Small intestine (tissue), 7 donors: Measurements from ENCODE around the gene APOL1. TPM values are rescaled to one million over a fixed set of nuclear protein-coding genes. Genes with fewer than 3 reads are reported as not detected.

ENCODE experiments used
- DNase-seq, 2 donors: peaks; one replicate each; pipeline versions ENCODE4 v3.0.0 to v3.0.0-alpha.2; 2013
- FAIRE-seq: peaks from 2 replicates; lab custom pipeline; 2012; peaks lifted over from hg19 to GRCh38; lab: Jason Lieb, UNC
- H3K27ac ChIP-seq, 3 donors: one replicate each; pipeline ENCODE4 v1.5.1; 2013; ENCODE audit warnings: low read length in 2 of 3, mild to moderate bottlenecking in 2 of 3, control low read depth in 1 of 3, inconsistent platforms in 1 of 3, low read depth in 1 of 3, moderate library complexity in 1 of 3
- H3K27me3 ChIP-seq, 3 donors: one replicate each; pipeline ENCODE4 v1.6.1; 2013; ENCODE audit warnings: low read length in 3 of 3, inconsistent platforms in 1 of 3; ENCODE audit not compliant: control insufficient read depth in 3 of 3, insufficient read depth in 3 of 3
- H3K36me3 ChIP-seq, 3 donors: one replicate each; pipeline ENCODE4 v1.6.1; 2013; ENCODE audit warnings: low read length in 3 of 3, inconsistent platforms in 1 of 3, low read depth in 1 of 3, mild to moderate bottlenecking in 1 of 3, moderate library complexity in 1 of 3; ENCODE audit not compliant: control insufficient read depth in 3 of 3, insufficient read depth in 2 of 3
- H3K4me1 ChIP-seq, 3 donors: one replicate each; pipeline ENCODE4 v1.6.1; 2013; ENCODE audit warnings: low read length in 2 of 3, inconsistent platforms in 1 of 3, low read depth in 1 of 3, mild to moderate bottlenecking in 1 of 3, moderate library complexity in 1 of 3; ENCODE audit not compliant: control insufficient read depth in 3 of 3, insufficient read depth in 2 of 3
- H3K4me3 ChIP-seq, 3 donors: one replicate each; pipeline ENCODE4 v1.5.1; 2013; ENCODE audit warnings: low read length in 3 of 3, control low read depth in 1 of 3, inconsistent platforms in 1 of 3, low read depth in 1 of 3, mild to moderate bottlenecking in 1 of 3, moderate library complexity in 1 of 3
- H3K9me3 ChIP-seq, 2 donors: one replicate each; pipeline ENCODE4 v1.6.1; 2013; ENCODE audit warnings: low read depth in 1 of 2, low read length in 1 of 2; ENCODE audit not compliant: control insufficient read depth in 2 of 2, insufficient read depth in 1 of 2
- WGBS, 3 donors: extraction: QIAGEN DNeasy Blood & Tissue Kit; methylation state at CpG; one replicate each; pipeline ENCODE4 v1.1.7; 2013; 5-methylcytosine and 5-hydroxymethylcytosine counted together
- polyA plus RNA-seq, 4 donors: library from polyadenylated mRNA; stranded (reverse) in 3 of 4; unstranded in 1 of 4; fragments of 200-250 nt in 3 of 4; fragments of 120-200 nt in 1 of 4; gene quantifications; one replicate each; pipeline versions ENCODE4 v1.2.1 to v1.2.3, GENCODE V29; 2013
- donor health status: healthy with polysubstance abuse.
- donor health status: control.
- donor health status: control.
- donor health status: Bipolar disorder and iron deficiency.
- donor health status: healthy.

Gene APOL1
- polyA plus RNA-seq, 4 donors, result 7.7 to 32.2 (median 8.5) TPM

DNA sequence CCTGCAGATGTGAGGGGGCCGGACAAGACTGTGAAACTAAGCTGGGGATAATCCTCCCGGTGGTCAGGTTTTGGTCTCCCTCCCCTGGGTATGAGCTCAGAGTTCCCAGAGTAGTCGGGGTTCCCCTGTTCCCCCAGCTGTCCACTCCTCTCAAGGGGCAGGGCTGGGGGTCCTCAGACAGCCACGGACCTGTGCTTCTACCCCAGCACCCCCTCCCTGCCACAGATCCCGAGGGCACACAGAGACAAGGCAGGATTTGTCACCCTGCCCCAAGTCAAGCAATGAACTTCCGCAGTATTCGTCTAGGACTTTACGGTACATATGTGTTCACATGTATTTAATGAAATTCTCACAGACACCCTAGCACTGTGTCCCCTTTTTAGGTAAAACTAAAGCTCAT, 45.2 kb downstream of the APOL1 start:
- peaks cover 61 to 96% (median 65%) of the 10 kb centered on the region in 3 donors for H3K36me3 ChIP-seq
- 88 to 91% (median 88%) methylated on average over 8 of the region's 8 CpGs for WGBS, 3 donors
- peaks cover 0 to 1% (median 0%) of the 10 kb centered on the region in 3 donors for H3K4me1 ChIP-seq
- DNase-seq (no peak), FAIRE-seq (no peak)
- H3K4me3 ChIP-seq, result no peak overlapping the region
- H3K27ac ChIP-seq, result no peak overlapping the region
- H3K9me3 ChIP-seq, result peaks cover 0 to under 1% of the 10 kb centered on the region in 2 donors
- H3K27me3 ChIP-seq, result no peaks in the 10 kb centered on the region

DNA sequence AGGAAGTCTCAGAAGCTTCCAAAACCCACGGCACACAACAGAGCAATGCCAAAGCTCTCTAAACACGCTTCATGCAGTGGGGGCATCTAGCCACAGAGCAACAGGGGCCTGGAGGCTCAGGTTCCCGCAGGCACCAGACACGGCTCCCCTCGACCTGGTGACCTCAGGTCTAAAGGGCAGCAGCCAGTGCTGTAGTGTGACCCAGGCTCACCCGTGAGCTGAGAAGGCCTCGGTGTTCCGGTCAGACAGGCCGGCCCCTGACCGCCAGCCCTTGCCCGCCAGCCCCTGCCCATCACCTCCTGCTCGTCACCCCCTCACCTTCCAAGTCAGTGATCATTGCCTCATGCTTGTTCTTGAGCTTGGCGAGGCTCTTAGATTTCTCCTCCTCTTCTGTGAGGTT, 45.7 kb downstream of the APOL1 start:
- DNase-seq, result no peak
- Histone ChIP-seq H3K9me3 (no peaks in the 10 kb centered on the region), H3K4me3 (no peak overlapping the region), H3K27ac (no peak overlapping the region), H3K36me3 (peaks cover 56 to 96% (median 60%) of the 10 kb centered on the region in 3 donors), H3K4me1 (peaks cover 0 to 3% (median 0%) of the 10 kb centered on the region in 3 donors), H3K27me3 (no peaks in the 10 kb centered on the region)
- WGBS, 3 donors, result 91 to 98% (median 94%) methylated on average over 12 to 13 of the region's 13 CpGs
- FAIRE-seq, result no peak

DNA sequence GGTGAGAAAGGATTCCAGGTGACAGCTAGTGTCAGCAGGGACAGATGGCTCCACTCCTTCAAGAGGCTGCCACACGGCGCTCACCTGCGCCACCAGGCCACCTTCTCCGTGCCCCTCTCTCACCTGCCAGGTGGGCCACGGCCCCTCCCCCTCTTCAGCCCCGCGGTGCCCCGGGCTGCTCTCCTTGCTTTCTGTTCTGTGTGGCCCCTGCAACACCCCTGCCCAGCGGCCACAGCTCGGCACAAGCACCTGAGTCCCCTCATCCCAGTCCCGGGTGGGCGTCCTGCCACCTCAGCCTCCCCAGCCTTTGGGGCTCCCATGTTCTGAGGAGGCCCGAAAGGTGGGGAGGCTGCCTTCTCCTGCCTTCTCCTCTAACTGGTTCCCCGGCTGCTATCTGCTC, 46.4 kb downstream of the APOL1 start:
- 86 to 92% (median 90%) methylated on average over 14 of the region's 14 CpGs for WGBS, 3 donors
- Histone ChIP-seq H3K27ac (no peak overlapping the region), H3K4me1 (peaks cover 0 to 10% (median 0%) of the 10 kb centered on the region in 3 donors), H3K4me3 (no peak overlapping the region), H3K36me3 (peaks cover 49 to 96% (median 57%) of the 10 kb centered on the region in 3 donors), H3K27me3 (no peaks in the 10 kb centered on the region), H3K9me3 (no peaks in the 10 kb centered on the region)
- no peak for FAIRE-seq
- DNase-seq, result no peak

DNA sequence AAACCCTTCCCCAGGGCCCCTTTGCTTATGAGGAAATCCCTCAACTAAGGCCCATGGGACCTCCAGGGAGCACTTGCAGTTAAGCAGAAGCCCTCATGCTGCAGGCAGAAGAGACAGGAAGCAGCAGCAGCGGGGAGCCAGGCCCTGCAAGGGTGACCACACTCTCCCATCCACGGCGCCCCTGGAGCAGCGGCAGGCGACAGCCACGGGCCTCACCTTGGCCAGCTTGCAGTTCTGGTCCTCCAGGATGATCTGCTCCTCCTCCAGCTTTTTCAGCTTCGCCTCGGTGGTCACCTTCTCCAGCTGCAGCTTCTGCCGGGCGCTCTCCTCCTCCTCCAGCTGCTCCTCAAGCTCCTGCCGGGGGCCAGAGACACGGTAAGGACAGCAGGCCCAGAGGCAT, 47.0 kb downstream of the APOL1 start:
- 86 to 92% (median 91%) methylated on average over 12 of the region's 12 CpGs for WGBS, 3 donors

DNA sequence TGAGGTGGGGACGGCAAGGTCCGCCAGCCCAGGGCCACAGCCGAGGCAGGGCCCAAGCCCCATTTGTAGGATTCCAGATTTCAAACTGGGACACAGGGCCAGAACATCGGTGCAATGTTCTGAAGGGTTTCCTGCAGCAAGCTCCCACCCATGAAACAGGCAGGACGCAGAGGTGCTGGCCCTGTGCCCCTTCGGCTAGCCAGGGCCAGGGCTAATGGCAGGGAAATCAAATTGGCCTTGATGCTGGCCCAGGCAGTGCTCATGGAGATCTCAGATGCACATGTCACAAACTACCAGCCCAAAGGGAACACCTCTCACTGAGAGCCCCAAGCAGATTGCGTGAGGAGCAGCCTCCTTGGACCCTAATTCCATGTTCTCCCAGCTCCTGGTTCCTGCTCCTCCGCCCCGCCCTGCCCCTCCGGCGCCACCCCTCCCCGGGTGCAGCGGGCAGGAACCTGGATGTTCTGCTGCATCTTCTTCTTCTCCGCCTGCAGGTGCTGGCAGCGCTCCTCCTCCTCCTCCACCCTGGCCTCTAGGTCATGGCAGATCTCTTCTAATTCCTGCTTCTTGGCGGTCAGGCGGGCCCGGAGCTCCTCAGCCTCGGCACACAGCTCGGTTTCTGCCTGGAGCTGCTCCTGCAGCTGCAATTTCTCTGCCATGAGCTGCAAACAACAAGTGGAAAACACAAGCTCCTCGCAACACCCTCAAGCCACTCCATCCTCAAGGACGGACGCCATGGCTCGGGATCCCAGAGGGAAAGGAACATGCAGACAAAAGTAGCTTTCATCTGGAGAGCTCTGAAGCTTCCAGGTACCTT, 47.7 kb downstream of the APOL1 start:
- Histone ChIP-seq H3K27ac (peak overlapping the region in 1 of 3 donors; percentile 27), H3K9me3 (no peaks in the 10 kb centered on the region), H3K36me3 (peaks cover 48 to 96% (median 62%) of the 10 kb centered on the region in 3 donors), H3K27me3 (no peaks in the 10 kb centered on the region), H3K4me3 (no peak overlapping the region), H3K4me1 (peaks cover 0 to 15% (median 0%) of the 10 kb centered on the region in 3 donors)
- FAIRE-seq (no peak), DNase-seq (no peak)
- 91 to 95% (median 94%) methylated on average over 24 of the region's 24 CpGs for WGBS, 3 donors

More for the DNA sequence above, 47.0 kb downstream of the APOL1 start:
- no peaks in the 10 kb centered on the region for H3K27me3 ChIP-seq
- H3K27ac ChIP-seq, result no peak overlapping the region
- no peaks in the 10 kb centered on the region for H3K9me3 ChIP-seq
- FAIRE-seq (no peak), DNase-seq (no peak)
- no peak overlapping the region for H3K4me3 ChIP-seq
- H3K36me3 ChIP-seq, result peaks cover 49 to 96% (median 56%) of the 10 kb centered on the region in 3 donors
- peaks cover 0 to 15% (median 0%) of the 10 kb centered on the region in 3 donors for H3K4me1 ChIP-seq

DNA sequence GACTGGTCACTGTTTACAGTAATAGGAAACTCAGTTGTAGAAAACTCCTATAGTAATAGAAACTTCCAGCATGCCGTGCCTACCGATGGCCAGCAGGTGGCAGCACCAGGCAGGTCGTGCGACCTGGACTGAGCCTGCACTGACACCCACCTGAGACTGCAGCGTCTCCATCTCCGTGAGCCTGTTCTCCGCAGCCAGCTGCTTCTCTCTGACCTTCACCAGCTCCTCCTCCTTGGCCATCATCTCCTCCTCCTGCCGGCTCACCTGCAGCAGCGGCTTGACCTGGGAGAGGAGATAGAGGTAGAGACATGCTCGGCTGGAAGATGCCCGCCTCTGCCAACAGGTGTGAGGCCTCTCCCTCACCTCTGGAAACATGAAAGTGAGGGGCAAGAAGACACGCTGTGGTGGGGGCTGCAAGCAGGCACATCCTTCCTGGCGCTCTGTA, 48.5 kb downstream of the APOL1 start:
- FAIRE-seq, result no peak
- peak overlapping the region in 2 of 3 donors; percentile 27 for H3K27ac ChIP-seq

DNA sequence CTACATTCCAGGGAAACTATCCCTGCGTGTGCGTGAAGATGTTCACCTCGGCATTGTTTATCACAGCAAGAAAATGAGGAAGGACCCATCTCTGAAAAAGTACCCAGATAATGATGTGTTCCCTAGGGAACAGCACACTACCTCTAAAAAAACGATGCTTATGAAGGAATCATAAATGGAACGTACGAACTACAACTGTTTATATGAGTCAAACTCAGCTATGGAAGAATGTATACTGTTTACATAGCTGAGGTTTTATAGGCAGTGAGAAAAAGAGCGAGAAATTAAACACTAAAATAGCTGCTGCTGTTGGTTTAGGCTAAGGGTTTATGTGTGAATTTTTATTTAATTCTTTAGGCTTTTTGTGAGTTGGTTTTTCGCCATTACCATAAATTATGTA, 48.9 kb downstream of the APOL1 start:
- FAIRE-seq (no peak), DNase-seq (no peak)
- peaks cover 0 to 15% (median 0%) of the 10 kb centered on the region in 3 donors for H3K4me1 ChIP-seq
- 73 to 85% (median 79%) methylated on average over 8 of the region's 8 CpGs for WGBS, 3 donors
- H3K9me3 ChIP-seq, result no peaks in the 10 kb centered on the region
- peak overlapping the region in 2 of 3 donors; percentile 27 to 81 for H3K27ac ChIP-seq
- no peak overlapping the region for H3K4me3 ChIP-seq
- no peaks in the 10 kb centered on the region for H3K27me3 ChIP-seq
- peaks cover 57 to 97% (median 63%) of the 10 kb centered on the region in 3 donors for H3K36me3 ChIP-seq

More for the DNA sequence above, 48.5 kb downstream of the APOL1 start:
- Histone ChIP-seq H3K36me3 (peaks cover 53 to 97% (median 66%) of the 10 kb centered on the region in 3 donors), H3K4me3 (no peak overlapping the region), H3K27me3 (no peaks in the 10 kb centered on the region), H3K4me1 (peaks cover 0 to 15% (median 0%) of the 10 kb centered on the region in 3 donors), H3K9me3 (no peaks in the 10 kb centered on the region)
- peak; percentile 76 to 86 for DNase-seq
- WGBS, 3 donors, result 26 to 28% (median 28%) methylated on average over 12 to 13 of the region's 13 CpGs

DNA sequence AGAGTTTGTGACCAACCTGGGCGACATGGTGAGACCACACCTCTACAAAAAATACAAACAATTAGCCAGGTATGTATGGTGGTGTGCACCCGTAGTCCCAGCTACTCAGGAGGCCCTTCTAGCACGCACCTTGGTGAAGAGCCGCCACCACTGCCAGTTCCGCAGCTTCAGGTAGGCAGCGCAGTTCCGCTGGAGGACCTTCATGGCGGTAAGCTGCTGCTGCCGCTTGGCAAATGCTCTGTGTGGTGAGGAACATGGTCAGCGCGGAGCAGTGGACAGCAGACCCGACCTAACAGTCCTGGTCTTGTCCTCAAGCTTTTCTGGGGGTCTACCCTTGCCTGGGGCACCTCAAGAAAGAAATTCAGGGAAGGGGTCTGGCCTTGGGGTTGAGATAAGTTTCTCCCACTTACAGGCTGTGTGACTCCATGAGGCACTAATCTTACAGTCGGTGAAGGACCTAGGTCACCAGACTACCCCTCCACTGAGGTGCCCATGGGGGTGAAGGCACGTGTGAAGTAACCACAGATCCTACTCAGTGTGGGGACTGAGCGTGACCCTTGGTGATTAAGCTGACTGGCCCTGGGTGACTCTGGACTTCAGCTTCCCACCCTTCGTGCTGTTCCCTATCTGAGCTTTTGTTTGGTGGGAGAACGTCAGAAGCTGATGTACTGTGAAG, 49.6 kb downstream of the APOL1 start:
- FAIRE-seq (no peak), DNase-seq (no peak)

More for the DNA sequence above, 49.6 kb downstream of the APOL1 start:
- H3K4me1 ChIP-seq, result peaks cover 0 to 15% (median 0%) of the 10 kb centered on the region in 3 donors
- H3K36me3 ChIP-seq, result peaks cover 58 to 96% (median 61%) of the 10 kb centered on the region in 3 donors
- whole genome bisulfite sequencing, 3 donors, result 88 to 93% (median 89%) methylated on average over 17 of the region's 17 CpGs
- H3K27ac ChIP-seq, result peak overlapping the region in 2 of 3 donors; percentile 66 to 81
- no peaks in the 10 kb centered on the region for H3K9me3 ChIP-seq
- H3K4me3 ChIP-seq, result no peak overlapping the region
- H3K27me3 ChIP-seq, result no peaks in the 10 kb centered on the region
